ENCODE results near the gene ATG7.
"Not testable (repeated sequence)": the region's sequence is repeated elsewhere in the genome, so short reads cannot be mapped to it uniquely, and the experiment has no call there.

ATG7 gene

GRCh38 chr3:11251807-11252176 lies 20.4 kb upstream of the ATG7 start:
- no peak for DNase-seq (ENCODE audit: low read depth, low spot score)
- H3K4me3 ChIP-seq (ENCODE audit: low read length): no peak overlapping the region
- no peaks in the 10 kb centered on the region for H3K4me1 ChIP-seq (ENCODE audit: control insufficient read depth, insufficient read depth, low read length)
- no peaks in the 10 kb centered on the region for H3K27me3 ChIP-seq (ENCODE audit: control insufficient read depth, insufficient read depth, low read length)
- H3K36me3 ChIP-seq (ENCODE audit: control insufficient read depth, insufficient read depth, low read length): no peaks in the 10 kb centered on the region
- H3K9me3 ChIP-seq (ENCODE audit: control insufficient read depth, insufficient read depth, low read length): no peaks in the 10 kb centered on the region
- WGBS (ENCODE audit: insufficient coverage, insufficient read length): no CpG with 5 or more reads among the region's 6 CpGs
- no peak overlapping the region for H3K27ac ChIP-seq (ENCODE audit: low read length)

- Histone ChIP-seq H3K4me3 (ENCODE audit: low read length) (no peak overlapping the region), H3K36me3 (ENCODE audit: control insufficient read depth, insufficient read depth, low read length) (no peaks in the 10 kb centered on the region), H3K9me3 (ENCODE audit: control insufficient read depth, insufficient read depth, low read length) (no peaks in the 10 kb centered on the region), H3K27ac (ENCODE audit: low read length) (no peak overlapping the region), H3K27me3 (ENCODE audit: control insufficient read depth, insufficient read depth, low read length) (no peaks in the 10 kb centered on the region), H3K4me1 (ENCODE audit: control insufficient read depth, insufficient read depth, low read length) (no peaks in the 10 kb centered on the region)
- no peak for DNase-seq (ENCODE audit: low read depth, low spot score)
- WGBS (ENCODE audit: insufficient coverage, insufficient read length): no CpG with 5 or more reads among the region's 6 CpGs
Measured at GRCh38 chr3:11254876-11255275, 17.3 kb upstream of the ATG7 start.

GRCh38 chr3:11255537-11255936 lies 16.7 kb upstream of the ATG7 start:
- H3K4me3 ChIP-seq (ENCODE audit: low read length); H3K36me3 ChIP-seq (ENCODE audit: control insufficient read depth, insufficient read depth, low read length); H3K27me3 ChIP-seq (ENCODE audit: control insufficient read depth, insufficient read depth, low read length); H3K27ac ChIP-seq (ENCODE audit: low read length); H3K4me1 ChIP-seq (ENCODE audit: control insufficient read depth, insufficient read depth, low read length); DNase-seq (ENCODE audit: low read depth, low spot score); H3K9me3 ChIP-seq (ENCODE audit: control insufficient read depth, insufficient read depth, low read length): not testable (repeated sequence)
- WGBS (ENCODE audit: insufficient coverage, insufficient read length): no CpG with 5 or more reads among the region's 5 CpGs

- no peaks in the 10 kb centered on the region for H3K27me3 ChIP-seq (ENCODE audit: control insufficient read depth, insufficient read depth, low read length)
- H3K27ac ChIP-seq (ENCODE audit: low read length): no peak overlapping the region
- no peak for DNase-seq (ENCODE audit: low read depth, low spot score)
- H3K4me1 ChIP-seq (ENCODE audit: control insufficient read depth, insufficient read depth, low read length): no peaks in the 10 kb centered on the region
- H3K9me3 ChIP-seq (ENCODE audit: control insufficient read depth, insufficient read depth, low read length): no peaks in the 10 kb centered on the region
- WGBS (ENCODE audit: insufficient coverage, insufficient read length): no CpG with 5 or more reads among the region's 11 CpGs
- H3K4me3 ChIP-seq (ENCODE audit: low read length): no peak overlapping the region
- H3K36me3 ChIP-seq (ENCODE audit: control insufficient read depth, insufficient read depth, low read length): no peaks in the 10 kb centered on the region
Measured at GRCh38 chr3:11258958-11259357, 13.2 kb upstream of the ATG7 start.

GRCh38 chr3:11260460-11260859 lies 11.7 kb upstream of the ATG7 start:
- DNase-seq (ENCODE audit: low read depth, low spot score): no peak
- H3K9me3 ChIP-seq (ENCODE audit: control insufficient read depth, insufficient read depth, low read length): no peaks in the 10 kb centered on the region
- WGBS (ENCODE audit: insufficient coverage, insufficient read length): no CpG with 5 or more reads among the region's 3 CpGs

GRCh38 chr3:11269007-11269406 lies 3.2 kb upstream of the ATG7 start:
- Histone ChIP-seq H3K4me3 (ENCODE audit: low read length) (no peak overlapping the region), H3K27me3 (ENCODE audit: control insufficient read depth, insufficient read depth, low read length) (no peaks in the 10 kb centered on the region), H3K36me3 (ENCODE audit: control insufficient read depth, insufficient read depth, low read length) (no peaks in the 10 kb centered on the region), H3K9me3 (ENCODE audit: control insufficient read depth, insufficient read depth, low read length) (no peaks in the 10 kb centered on the region), H3K4me1 (ENCODE audit: control insufficient read depth, insufficient read depth, low read length) (no peaks in the 10 kb centered on the region), H3K27ac (ENCODE audit: low read length) (no peak overlapping the region)
- no peak for DNase-seq (ENCODE audit: low read depth, low spot score)
- WGBS (ENCODE audit: insufficient coverage, insufficient read length): no CpG with 5 or more reads among the region's 9 CpGs

More at GRCh38 chr3:11260460-11260859, 11.7 kb upstream of the ATG7 start:
- no peaks in the 10 kb centered on the region for H3K4me1 ChIP-seq (ENCODE audit: control insufficient read depth, insufficient read depth, low read length)
- no peaks in the 10 kb centered on the region for H3K27me3 ChIP-seq (ENCODE audit: control insufficient read depth, insufficient read depth, low read length)
- no peaks in the 10 kb centered on the region for H3K36me3 ChIP-seq (ENCODE audit: control insufficient read depth, insufficient read depth, low read length)
- no peak overlapping the region for H3K27ac ChIP-seq (ENCODE audit: low read length)
- H3K4me3 ChIP-seq (ENCODE audit: low read length): no peak overlapping the region

DNA sequence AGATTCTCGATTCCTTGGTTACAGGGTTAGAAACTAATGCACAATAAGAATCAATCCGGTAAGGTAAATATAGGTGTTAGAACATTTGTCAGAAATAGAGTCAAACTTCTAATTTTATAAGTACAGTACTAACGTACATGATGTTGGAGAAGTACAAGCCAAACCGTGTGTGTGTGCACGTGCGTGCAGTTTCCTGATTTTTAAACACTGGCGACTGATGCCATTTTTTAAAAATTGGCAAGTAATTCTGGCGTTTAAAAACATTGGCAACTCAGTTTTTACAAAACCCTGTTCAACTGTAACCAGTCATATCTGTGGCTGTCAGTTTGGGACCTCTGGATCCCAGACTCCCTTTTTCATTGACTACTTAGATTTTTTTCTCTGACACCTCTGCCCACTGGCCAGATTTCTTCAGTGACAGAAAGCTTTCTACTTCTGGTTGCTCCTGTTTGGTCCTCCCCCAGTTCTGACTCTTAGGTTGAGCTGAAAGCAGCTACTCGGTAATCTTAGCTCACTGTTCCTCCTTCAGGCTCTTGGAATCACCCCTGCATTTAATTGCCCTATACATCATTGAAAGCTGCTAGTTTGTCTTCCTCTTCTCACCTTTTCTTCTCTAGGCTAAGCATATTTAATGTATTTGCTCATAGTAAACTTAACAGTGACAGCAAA lies 843 bp downstream of the ATG7 start:
- Histone ChIP-seq H3K9me3 (ENCODE audit: control insufficient read depth, insufficient read depth, low read length) (no peaks in the 10 kb centered on the region), H3K36me3 (ENCODE audit: control insufficient read depth, insufficient read depth, low read length) (no peaks in the 10 kb centered on the region), H3K4me3 (ENCODE audit: low read length) (peak overlapping the region; percentile 83; the same call in 1 of the 2 replicates), H3K27me3 (ENCODE audit: control insufficient read depth, insufficient read depth, low read length) (no peaks in the 10 kb centered on the region), H3K27ac (ENCODE audit: low read length) (no peak overlapping the region), H3K4me1 (ENCODE audit: control insufficient read depth, insufficient read depth, low read length) (no peaks in the 10 kb centered on the region)
- no peak for DNase-seq (ENCODE audit: low read depth, low spot score)
- no CpG with 5 or more reads among the region's 9 CpGs for WGBS (ENCODE audit: insufficient coverage, insufficient read length)

DNA sequence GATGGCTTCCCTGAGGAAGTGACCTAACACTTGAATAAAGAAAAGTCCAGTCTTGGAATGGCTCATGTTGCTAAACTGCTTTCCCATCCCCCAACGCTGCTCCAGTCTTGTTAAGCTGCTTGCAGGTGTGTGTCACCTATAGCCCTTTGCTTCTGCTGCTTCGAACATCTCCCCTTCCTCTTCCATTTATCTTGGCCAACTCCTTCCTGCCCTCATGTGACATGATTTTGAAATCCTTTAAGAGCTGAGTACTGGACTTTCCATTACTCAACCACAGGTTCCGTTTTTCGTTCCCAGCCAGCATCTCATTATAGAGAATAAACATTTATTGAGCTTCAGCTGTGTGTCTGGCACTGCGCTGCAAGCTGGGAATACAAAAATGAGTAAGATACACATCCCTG lies 1.7 kb downstream of the ATG7 start:
- no peak overlapping the region for H3K4me3 ChIP-seq (ENCODE audit: low read length)
- DNase-seq (ENCODE audit: low read depth, low spot score): no peak
- H3K36me3 ChIP-seq (ENCODE audit: control insufficient read depth, insufficient read depth, low read length): no peaks in the 10 kb centered on the region
- no peak overlapping the region for H3K27ac ChIP-seq (ENCODE audit: low read length)
- WGBS (ENCODE audit: insufficient coverage, insufficient read length): no CpG with 5 or more reads among the region's 5 CpGs
- no peaks in the 10 kb centered on the region for H3K4me1 ChIP-seq (ENCODE audit: control insufficient read depth, insufficient read depth, low read length)
- H3K9me3 ChIP-seq (ENCODE audit: control insufficient read depth, insufficient read depth, low read length): no peaks in the 10 kb centered on the region
- no peaks in the 10 kb centered on the region for H3K27me3 ChIP-seq (ENCODE audit: control insufficient read depth, insufficient read depth, low read length)

DNA sequence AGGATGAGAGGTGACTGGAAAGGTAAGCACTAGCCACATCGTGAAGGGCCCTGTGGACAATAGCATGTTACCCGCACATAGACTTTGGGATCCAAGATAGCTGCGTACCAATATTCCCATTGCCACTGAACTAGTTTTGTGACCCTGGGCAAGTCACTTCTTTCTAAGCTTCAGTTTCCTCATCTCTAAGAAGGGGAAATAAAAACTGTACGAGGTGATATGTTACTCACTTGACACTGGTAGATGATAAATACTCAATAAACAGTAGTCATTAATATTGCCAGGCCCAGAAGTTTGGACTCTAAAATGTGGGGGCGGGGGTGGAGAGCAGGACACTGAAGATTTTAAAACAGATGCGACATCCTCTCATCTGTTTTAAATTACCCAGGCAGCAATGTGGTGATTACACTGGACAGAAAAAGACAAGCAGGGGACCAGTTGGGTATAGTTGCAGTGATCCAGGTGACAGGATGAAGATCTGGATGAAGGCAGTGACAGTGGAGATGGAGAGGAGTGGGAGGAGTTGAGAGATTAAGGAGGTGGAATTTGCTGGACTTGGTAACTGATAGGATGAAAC lies 2.5 kb downstream of the ATG7 start:
- no CpG with 5 or more reads among the region's 6 CpGs for WGBS (ENCODE audit: insufficient coverage, insufficient read length)

GRCh38 chr3:11275926-11276325 lies 3.7 kb downstream of the ATG7 start:
- Histone ChIP-seq H3K9me3 (ENCODE audit: control insufficient read depth, insufficient read depth, low read length) (no peaks in the 10 kb centered on the region), H3K27me3 (ENCODE audit: control insufficient read depth, insufficient read depth, low read length) (no peaks in the 10 kb centered on the region), H3K4me1 (ENCODE audit: control insufficient read depth, insufficient read depth, low read length) (no peaks in the 10 kb centered on the region), H3K36me3 (ENCODE audit: control insufficient read depth, insufficient read depth, low read length) (no peaks in the 10 kb centered on the region), H3K27ac (ENCODE audit: low read length) (no peak overlapping the region), H3K4me3 (ENCODE audit: low read length) (no peak overlapping the region)
- no peak for DNase-seq (ENCODE audit: low read depth, low spot score)
- WGBS (ENCODE audit: insufficient coverage, insufficient read length): no CpG with 5 or more reads among the region's 2 CpGs

More for the DNA sequence above, 2.5 kb downstream of the ATG7 start:
- Histone ChIP-seq H3K9me3 (ENCODE audit: control insufficient read depth, insufficient read depth, low read length) (no peaks in the 10 kb centered on the region), H3K27me3 (ENCODE audit: control insufficient read depth, insufficient read depth, low read length) (no peaks in the 10 kb centered on the region), H3K4me1 (ENCODE audit: control insufficient read depth, insufficient read depth, low read length) (no peaks in the 10 kb centered on the region), H3K36me3 (ENCODE audit: control insufficient read depth, insufficient read depth, low read length) (no peaks in the 10 kb centered on the region), H3K27ac (ENCODE audit: low read length) (no peak overlapping the region), H3K4me3 (ENCODE audit: low read length) (no peak overlapping the region)
- DNase-seq (ENCODE audit: low read depth, low spot score): no peak

GRCh38 chr3:11276901-11277300 lies 4.7 kb downstream of the ATG7 start:
- no peaks in the 10 kb centered on the region for H3K36me3 ChIP-seq (ENCODE audit: control insufficient read depth, insufficient read depth, low read length)
- DNase-seq (ENCODE audit: low read depth, low spot score): no peak
- no CpG with 5 or more reads among the region's 2 CpGs for WGBS (ENCODE audit: insufficient coverage, insufficient read length)
- H3K4me1 ChIP-seq (ENCODE audit: control insufficient read depth, insufficient read depth, low read length): no peaks in the 10 kb centered on the region
- no peaks in the 10 kb centered on the region for H3K9me3 ChIP-seq (ENCODE audit: control insufficient read depth, insufficient read depth, low read length)
- no peaks in the 10 kb centered on the region for H3K27me3 ChIP-seq (ENCODE audit: control insufficient read depth, insufficient read depth, low read length)
- H3K27ac ChIP-seq (ENCODE audit: low read length): no peak overlapping the region
- no peak overlapping the region for H3K4me3 ChIP-seq (ENCODE audit: low read length)

Data from iPS DF 6.9 (cell line).